Activated naive CD4-positive, alpha-beta T cell treated with anti-CD3 and anti-CD28 coated beads, Interleukin-2, amount 50 U/mL, for 24 hours (primary cell): Measurements from ENCODE around the gene LRRTM3.

Source experiments
- H3K27ac Mint-ChIP-seq: one replicate; pipeline ENCODE4 v1.8.0; 2021; ENCODE audit warnings: mild to moderate bottlenecking, mixed read lengths
- H3K27me3 Mint-ChIP-seq: one replicate; pipeline ENCODE4 v1.8.0; 2021; ENCODE audit warnings: mixed read lengths
- H3K36me3 Mint-ChIP-seq: one replicate; pipeline ENCODE4 v1.8.0; 2021; ENCODE audit warnings: mixed read lengths
- H3K4me1 Mint-ChIP-seq: one replicate; pipeline ENCODE4 v1.8.0; 2021; ENCODE audit warnings: mixed read lengths
- H3K4me3 Mint-ChIP-seq: one replicate; pipeline ENCODE4 v1.8.0; 2021; ENCODE audit warnings: mild to moderate bottlenecking, mixed read lengths
- H3K9me3 Mint-ChIP-seq: one replicate; pipeline ENCODE4 v1.8.0; 2021; ENCODE audit warnings: mixed read lengths

LRRTM3 gene

GRCh38 chr10:66981361-66982052 lies 55.7 kb downstream of the LRRTM3 start:
- Mint-ChIP-seq H3K9me3 (no peaks in the 10 kb centered on the region), H3K36me3 (no peaks in the 10 kb centered on the region), H3K27ac (no peak overlapping the region), H3K27me3 (no peaks in the 10 kb centered on the region), H3K4me1 (no peaks in the 10 kb centered on the region), H3K4me3 (no peak overlapping the region)

GRCh38 chr10:66982053-66982420 lies 56.2 kb downstream of the LRRTM3 start:
- Mint-ChIP-seq H3K27ac (no peak overlapping the region), H3K9me3 (no peaks in the 10 kb centered on the region), H3K4me3 (no peak overlapping the region), H3K27me3 (no peaks in the 10 kb centered on the region), H3K36me3 (no peaks in the 10 kb centered on the region), H3K4me1 (no peaks in the 10 kb centered on the region)

- no peaks in the 10 kb centered on the region for H3K36me3 Mint-ChIP-seq
- H3K27me3 Mint-ChIP-seq, result no peaks in the 10 kb centered on the region
- H3K27ac Mint-ChIP-seq, result no peak overlapping the region
- H3K4me3 Mint-ChIP-seq, result no peak overlapping the region
- H3K4me1 Mint-ChIP-seq, result no peaks in the 10 kb centered on the region
- no peaks in the 10 kb centered on the region for H3K9me3 Mint-ChIP-seq
These were observed 57.1 kb downstream of the LRRTM3 start for GRCh38 chr10:66982792-66983474.

GRCh38 chr10:66983475-66983818 lies 57.6 kb downstream of the LRRTM3 start:
- no peaks in the 10 kb centered on the region for H3K27me3 Mint-ChIP-seq
- H3K27ac Mint-ChIP-seq, result no peak overlapping the region
- H3K36me3 Mint-ChIP-seq, result no peaks in the 10 kb centered on the region
- H3K9me3 Mint-ChIP-seq, result no peaks in the 10 kb centered on the region
- no peaks in the 10 kb centered on the region for H3K4me1 Mint-ChIP-seq
- H3K4me3 Mint-ChIP-seq, result no peak overlapping the region

GRCh38 chr10:66990143-66990830 lies 64.5 kb downstream of the LRRTM3 start:
- Mint-ChIP-seq H3K27ac (no peak overlapping the region), H3K4me3 (no peak overlapping the region), H3K4me1 (no peaks in the 10 kb centered on the region), H3K27me3 (peaks cover 1% of the 10 kb centered on the region), H3K36me3 (no peaks in the 10 kb centered on the region), H3K9me3 (no peaks in the 10 kb centered on the region)

GRCh38 chr10:66996996-66997395 lies 71.2 kb downstream of the LRRTM3 start:
- no peak overlapping the region for H3K27ac Mint-ChIP-seq
- H3K4me3 Mint-ChIP-seq, result no peak overlapping the region
- peaks cover 7% of the 10 kb centered on the region for H3K9me3 Mint-ChIP-seq
- peaks cover 1% of the 10 kb centered on the region for H3K27me3 Mint-ChIP-seq
- H3K36me3 Mint-ChIP-seq, result no peaks in the 10 kb centered on the region
- H3K4me1 Mint-ChIP-seq, result no peaks in the 10 kb centered on the region

GRCh38 chr10:66999762-67000545 lies 74.1 kb downstream of the LRRTM3 start:
- Mint-ChIP-seq H3K4me1 (no peaks in the 10 kb centered on the region), H3K27ac (no peak overlapping the region), H3K27me3 (no peaks in the 10 kb centered on the region), H3K36me3 (no peaks in the 10 kb centered on the region), H3K9me3 (peaks cover 7% of the 10 kb centered on the region), H3K4me3 (no peak overlapping the region)

GRCh38 chr10:67004690-67005089 lies 78.9 kb downstream of the LRRTM3 start:
- H3K27me3 Mint-ChIP-seq, result no peaks in the 10 kb centered on the region
- H3K4me1 Mint-ChIP-seq, result no peaks in the 10 kb centered on the region
- H3K36me3 Mint-ChIP-seq, result no peaks in the 10 kb centered on the region
- peaks cover 14% of the 10 kb centered on the region for H3K9me3 Mint-ChIP-seq
- no peak overlapping the region for H3K27ac Mint-ChIP-seq
- no peak overlapping the region for H3K4me3 Mint-ChIP-seq

GRCh38 chr10:67005981-67006380 lies 80.1 kb downstream of the LRRTM3 start:
- H3K27me3 Mint-ChIP-seq, result no peaks in the 10 kb centered on the region
- no peak overlapping the region for H3K27ac Mint-ChIP-seq
- H3K9me3 Mint-ChIP-seq, result peaks cover 7% of the 10 kb centered on the region
- H3K4me3 Mint-ChIP-seq, result no peak overlapping the region
- H3K36me3 Mint-ChIP-seq, result no peaks in the 10 kb centered on the region
- H3K4me1 Mint-ChIP-seq, result no peaks in the 10 kb centered on the region

- H3K27me3 Mint-ChIP-seq, result no peaks in the 10 kb centered on the region
- H3K4me3 Mint-ChIP-seq, result no peak overlapping the region
- no peak overlapping the region for H3K27ac Mint-ChIP-seq
- no peaks in the 10 kb centered on the region for H3K36me3 Mint-ChIP-seq
- peaks cover 7% of the 10 kb centered on the region for H3K9me3 Mint-ChIP-seq
- no peaks in the 10 kb centered on the region for H3K4me1 Mint-ChIP-seq
These were observed 85.6 kb downstream of the LRRTM3 start for GRCh38 chr10:67011480-67011879.

GRCh38 chr10:67011981-67012380 lies 86.1 kb downstream of the LRRTM3 start:
- no peaks in the 10 kb centered on the region for H3K4me1 Mint-ChIP-seq

GRCh38 chr10:67015225-67015624 lies 89.4 kb downstream of the LRRTM3 start:
- H3K9me3 Mint-ChIP-seq, result no peaks in the 10 kb centered on the region
- no peaks in the 10 kb centered on the region for H3K36me3 Mint-ChIP-seq
- H3K27me3 Mint-ChIP-seq, result no peaks in the 10 kb centered on the region
- H3K4me1 Mint-ChIP-seq, result no peaks in the 10 kb centered on the region
- H3K4me3 Mint-ChIP-seq, result no peak overlapping the region
- no peak overlapping the region for H3K27ac Mint-ChIP-seq

More at GRCh38 chr10:67011981-67012380, 86.1 kb downstream of the LRRTM3 start:
- peaks cover 7% of the 10 kb centered on the region for H3K9me3 Mint-ChIP-seq
- H3K27me3 Mint-ChIP-seq, result no peaks in the 10 kb centered on the region
- H3K4me3 Mint-ChIP-seq, result no peak overlapping the region
- H3K27ac Mint-ChIP-seq, result no peak overlapping the region
- no peaks in the 10 kb centered on the region for H3K36me3 Mint-ChIP-seq

GRCh38 chr10:67017218-67017617 lies 91.4 kb downstream of the LRRTM3 start:
- Mint-ChIP-seq H3K4me3 (no peak overlapping the region), H3K9me3 (no peaks in the 10 kb centered on the region), H3K27ac (no peak overlapping the region), H3K27me3 (no peaks in the 10 kb centered on the region), H3K4me1 (no peaks in the 10 kb centered on the region), H3K36me3 (no peaks in the 10 kb centered on the region)

GRCh38 chr10:67022099-67022498 lies 96.3 kb downstream of the LRRTM3 start:
- no peaks in the 10 kb centered on the region for H3K36me3 Mint-ChIP-seq
- no peaks in the 10 kb centered on the region for H3K9me3 Mint-ChIP-seq

GRCh38 chr10:67033878-67034277 lies 108.0 kb downstream of the LRRTM3 start:
- Mint-ChIP-seq H3K36me3 (no peaks in the 10 kb centered on the region), H3K27ac (no peak overlapping the region)

More at GRCh38 chr10:67022099-67022498, 96.3 kb downstream of the LRRTM3 start:
- Mint-ChIP-seq H3K27me3 (no peaks in the 10 kb centered on the region), H3K27ac (no peak overlapping the region), H3K4me3 (no peak overlapping the region), H3K4me1 (no peaks in the 10 kb centered on the region)

More at GRCh38 chr10:67033878-67034277, 108.0 kb downstream of the LRRTM3 start:
- no peak overlapping the region for H3K4me3 Mint-ChIP-seq
- H3K9me3 Mint-ChIP-seq, result no peaks in the 10 kb centered on the region
- H3K4me1 Mint-ChIP-seq, result no peaks in the 10 kb centered on the region
- no peaks in the 10 kb centered on the region for H3K27me3 Mint-ChIP-seq
